Activated CD8-positive, alpha-beta memory T cell treated with anti-CD3 and anti-CD28 coated beads for 48 hours (primary cell): Measurements from ENCODE around the gene PYGL.

ENCODE experiments used
- DNase-seq, 3 experiments: peaks; one replicate each; pipeline ENCODE4 v3.0.0-alpha.2; 2020; ENCODE audit warnings: low read depth in 2 of 3, low spot score in 2 of 3

Gene PYGL

DNA sequence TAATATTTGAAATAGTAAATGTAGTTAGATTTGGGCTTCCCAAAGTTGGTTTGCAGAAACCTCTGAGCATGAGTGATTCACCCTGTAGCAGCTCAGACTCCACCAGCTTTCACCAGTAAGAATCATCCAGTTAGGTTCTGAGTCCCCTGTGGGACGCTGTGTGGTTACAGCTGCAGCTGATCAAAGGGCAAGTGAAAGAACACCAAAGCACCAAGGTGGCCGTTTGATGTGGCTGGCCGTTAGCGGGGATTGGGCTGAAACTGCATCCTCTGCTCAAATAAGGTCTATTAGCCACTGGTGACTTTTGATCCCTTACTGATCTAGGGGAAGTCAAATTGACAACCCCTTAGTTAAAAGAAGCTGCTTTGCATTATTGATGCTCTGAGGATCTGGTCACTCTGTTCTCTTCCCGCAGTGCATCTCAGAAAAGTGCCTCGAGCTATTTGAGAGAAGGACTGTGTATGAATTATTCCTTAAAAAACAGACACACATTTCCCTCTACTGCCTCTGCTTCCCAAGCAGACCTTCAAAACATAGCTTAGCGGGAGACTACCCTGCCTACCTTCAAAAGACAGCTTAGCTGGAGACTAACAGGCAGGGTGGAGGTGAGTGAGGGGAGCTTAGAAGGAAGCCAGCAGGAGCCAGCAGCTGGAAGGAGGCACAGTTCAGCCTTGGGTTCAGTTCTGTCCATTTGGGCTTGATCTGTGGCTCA is 68.8 kb downstream of the PYGL start:
- DNase-seq: peak; percentile 18 to 48 (median 36)

- DNase-seq: no peak
These were observed 69.5 kb downstream of the PYGL start for GRCh38 chr14:50874757-50875156.

GRCh38 chr14:50871914-50872732 is 72.2 kb downstream of the PYGL start, which contains the start of gene ABHD12B:
TSS of gene ABHD12B (plus strand) at chr14:50872053. CDS start at chr14:50872175, 122 bp downstream.
- no peak for DNase-seq

DNA sequence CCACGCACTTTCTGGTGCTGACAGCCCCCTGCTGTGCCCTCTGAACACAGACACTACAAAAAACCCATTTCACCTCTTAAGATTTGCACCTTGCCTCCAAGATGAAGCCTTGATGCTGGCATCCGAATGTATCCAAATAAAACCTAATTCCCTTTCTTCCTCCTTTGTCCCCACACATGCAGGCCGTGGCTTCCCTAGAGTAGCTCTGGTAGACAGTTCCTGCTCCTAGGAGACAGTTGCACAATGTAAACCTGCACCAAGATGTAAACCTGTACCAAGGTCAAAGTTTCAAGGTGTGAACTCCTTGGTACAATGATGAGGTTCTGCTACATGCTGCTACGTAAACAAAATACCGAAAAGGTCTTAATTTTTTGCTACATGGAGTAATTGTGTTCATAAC is 73.1 kb downstream of the PYGL start:
- no peak for DNase-seq

GRCh38 chr14:50865391-50866076 is 78.7 kb downstream of the PYGL start:
- no peak for DNase-seq

GRCh38 chr14:50864946-50865345 is 79.3 kb downstream of the PYGL start:
- DNase-seq: no peak

DNA sequence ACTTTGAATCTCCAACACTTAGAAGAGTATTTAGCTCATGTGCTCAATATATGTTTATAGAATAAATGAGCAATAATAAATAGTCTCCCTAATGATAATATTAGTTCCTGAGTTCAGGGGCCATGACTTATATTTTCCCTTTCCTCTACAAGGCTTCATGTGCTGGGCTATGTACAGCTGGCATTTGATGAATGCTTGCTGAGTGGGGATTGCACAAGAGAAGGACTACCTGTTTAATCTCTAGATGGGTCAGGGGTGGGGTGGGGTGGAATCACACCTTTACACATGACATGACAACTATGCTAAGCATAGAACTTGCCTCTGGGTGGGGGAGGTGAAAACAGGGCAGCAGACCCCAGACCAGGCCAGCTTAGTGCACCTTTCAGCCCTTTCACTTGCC is 80.0 kb downstream of the PYGL start:
- no peak for DNase-seq

- DNase-seq: no peak
These were observed 82.2 kb downstream of the PYGL start for GRCh38 chr14:50862036-50862570.

DNA sequence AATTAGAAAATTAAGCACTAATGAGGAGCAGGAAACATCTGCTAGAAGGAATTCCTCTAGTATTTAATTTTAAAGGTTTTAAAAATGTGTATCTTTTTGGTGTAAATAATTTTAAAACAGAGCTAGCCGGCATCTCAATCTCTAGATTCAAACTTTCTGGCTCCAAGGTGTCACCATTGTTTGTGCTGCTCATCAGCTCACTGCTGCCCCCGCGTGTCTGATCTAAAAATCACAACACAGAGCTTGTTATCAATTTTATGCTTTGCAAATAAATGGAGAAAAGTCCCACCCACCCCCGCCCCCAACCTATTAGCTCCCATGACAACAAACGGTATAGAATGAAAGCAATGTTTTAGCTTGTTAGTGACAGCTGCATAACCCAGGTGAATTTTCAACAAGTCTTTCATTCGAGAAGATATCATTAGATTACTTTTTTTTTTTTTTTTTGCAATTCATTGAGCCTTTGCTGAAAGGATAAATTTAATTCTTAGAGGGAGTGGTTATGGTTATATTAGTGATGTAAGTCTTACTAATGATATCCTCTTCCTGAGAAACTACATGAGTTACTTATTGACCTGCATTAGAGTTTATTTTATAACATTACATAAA is 83.7 kb downstream of the PYGL start:
- peak; percentile 61 to 88 (median 77) for DNase-seq

GRCh38 chr14:50859296-50859624 is 85.0 kb downstream of the PYGL start:
- DNase-seq: no peak

- no peak for DNase-seq
These were observed 87.6 kb downstream of the PYGL start for GRCh38 chr14:50856660-50857059.

GRCh38 chr14:50855558-50855957 is 88.7 kb downstream of the PYGL start:
- DNase-seq: no peak
